DND-41 (cell line): Measurements from ENCODE around the gene SERPINE2.

Experiments
- ATAC-seq: fragments of 200-7000 bp; cut with Tn5 transposase; 3 replicates; pipeline ENCODE4 v1.9.1; 2021; ENCODE audit warnings: low read depth; ENCODE audit not compliant: insufficient read depth
- DNase-seq: peaks from one replicate; pipeline ENCODE4 v3.0.0-alpha.2; 2020
- H2AFZ ChIP-seq: 2 replicates; pipeline ENCODE4 v1.6.0; 2012; ENCODE audit warnings: low read depth, low read length
- H3K27ac ChIP-seq: 2 replicates; pipeline ENCODE4 v1.5.1; 2012; ENCODE audit warnings: low read length, inconsistent platforms
- H3K27me3 ChIP-seq: fragments of 200-600 bp; sonication (generic); 2 replicates; pipeline ENCODE4 v1.6.0; 2012; ENCODE audit warnings: low read length, mild to moderate bottlenecking, inconsistent platforms; ENCODE audit not compliant: insufficient read depth, poor library complexity
- H3K36me3 ChIP-seq: 2 replicates; pipeline ENCODE4 v1.5.1; 2012; ENCODE audit warnings: low read length, inconsistent platforms; ENCODE audit not compliant: insufficient read depth
- H3K4me1 ChIP-seq: 2 replicates; pipeline ENCODE4 v1.5.1; 2012; ENCODE audit warnings: mild to moderate bottlenecking, low read length; ENCODE audit not compliant: insufficient read depth
- H3K4me2 ChIP-seq: 2 replicates; pipeline ENCODE4 v1.6.0; 2012; ENCODE audit warnings: mild to moderate bottlenecking, moderate library complexity, low read length, inconsistent platforms; ENCODE audit not compliant: insufficient read depth
- H3K4me3 ChIP-seq, 2 experiments: fragments of 200-600 bp in 1 of 2; shearing (Covaris generic) in 1 of 2; 2 replicates each; pipeline ENCODE4 v1.5.1; 2012 to 2016; ENCODE audit warnings: inconsistent platforms in 2 of 2, low read length in 2 of 2, mild to moderate bottlenecking in 2 of 2, low read depth in 1 of 2, moderate library complexity in 1 of 2
- H3K79me2 ChIP-seq: 2 replicates; pipeline ENCODE4 v1.6.0; 2012; ENCODE audit warnings: low read length, inconsistent platforms; ENCODE audit not compliant: insufficient read depth
- H3K9ac ChIP-seq: 2 replicates; pipeline ENCODE4 v1.6.0; 2012; ENCODE audit warnings: low read depth, mild to moderate bottlenecking, inconsistent platforms, low read length, moderate library complexity
- H3K9me3 ChIP-seq: 2 replicates; pipeline ENCODE4 v1.5.1; 2012; ENCODE audit warnings: low read length, moderate library complexity, mild to moderate bottlenecking, inconsistent platforms; ENCODE audit not compliant: insufficient read depth, severe bottlenecking
- H4K20me1 ChIP-seq: 2 replicates; pipeline ENCODE4 v1.6.0; 2012; ENCODE audit warnings: low read length; ENCODE audit not compliant: insufficient read depth
- EZH2 ChIP-seq: IDR thresholded peaks from 3 replicates; pipeline ENCODE4 v1.6.1; 2012; ENCODE audit warnings: borderline replicate concordance, low read depth, mild to moderate bottlenecking, moderate library complexity, low read length, inconsistent platforms; ENCODE audit not compliant: severe bottlenecking
- TF ChIP-seq, protein P1 (sequence below): IDR thresholded peaks from 2 replicates; pipeline ENCODE4 v1.5.1; 2012; ENCODE audit warnings: borderline replicate concordance, low read length, moderate library complexity, mild to moderate bottlenecking; ENCODE audit not compliant: poor library complexity, severe bottlenecking; ENCODE audit errors: extremely low read depth

The SERPINE2 gene

GRCh38 chr2:223981241-223981640 is 57.8 kb downstream of the SERPINE2 start:
- H3K27ac ChIP-seq = no peak overlapping the region
- ATAC-seq = no peak
- no peaks in the 10 kb centered on the region for H3K36me3 ChIP-seq

GRCh38 chr2:223980803-223981202 is 58.3 kb downstream of the SERPINE2 start:
- no peaks in the 10 kb centered on the region for H3K36me3 ChIP-seq
- no peaks in the 10 kb centered on the region for H4K20me1 ChIP-seq
- H3K27ac ChIP-seq = no peak overlapping the region
- ATAC-seq (no peak), DNase-seq (no peak)
- H3K4me3 ChIP-seq = no peak overlapping the region
- no peaks in the 10 kb centered on the region for H3K4me1 ChIP-seq
- TF ChIP-seq, protein P1, sequence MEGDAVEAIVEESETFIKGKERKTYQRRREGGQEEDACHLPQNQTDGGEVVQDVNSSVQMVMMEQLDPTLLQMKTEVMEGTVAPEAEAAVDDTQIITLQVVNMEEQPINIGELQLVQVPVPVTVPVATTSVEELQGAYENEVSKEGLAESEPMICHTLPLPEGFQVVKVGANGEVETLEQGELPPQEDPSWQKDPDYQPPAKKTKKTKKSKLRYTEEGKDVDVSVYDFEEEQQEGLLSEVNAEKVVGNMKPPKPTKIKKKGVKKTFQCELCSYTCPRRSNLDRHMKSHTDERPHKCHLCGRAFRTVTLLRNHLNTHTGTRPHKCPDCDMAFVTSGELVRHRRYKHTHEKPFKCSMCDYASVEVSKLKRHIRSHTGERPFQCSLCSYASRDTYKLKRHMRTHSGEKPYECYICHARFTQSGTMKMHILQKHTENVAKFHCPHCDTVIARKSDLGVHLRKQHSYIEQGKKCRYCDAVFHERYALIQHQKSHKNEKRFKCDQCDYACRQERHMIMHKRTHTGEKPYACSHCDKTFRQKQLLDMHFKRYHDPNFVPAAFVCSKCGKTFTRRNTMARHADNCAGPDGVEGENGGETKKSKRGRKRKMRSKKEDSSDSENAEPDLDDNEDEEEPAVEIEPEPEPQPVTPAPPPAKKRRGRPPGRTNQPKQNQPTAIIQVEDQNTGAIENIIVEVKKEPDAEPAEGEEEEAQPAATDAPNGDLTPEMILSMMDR = no peak
- TF ChIP-seq EZH2 = no peak
- no peak overlapping the region for H3K4me2 ChIP-seq
- no peaks in the 10 kb centered on the region for H3K27me3 ChIP-seq
- H3K9me3 ChIP-seq = no peaks in the 10 kb centered on the region
- H3K79me2 ChIP-seq = no peaks in the 10 kb centered on the region
- H2AFZ ChIP-seq = no peak overlapping the region
- no peak overlapping the region for H3K9ac ChIP-seq

More at GRCh38 chr2:223981241-223981640, 57.8 kb downstream of the SERPINE2 start:
- H3K4me3 ChIP-seq = no peak overlapping the region
- no peaks in the 10 kb centered on the region for H3K4me1 ChIP-seq
- H3K79me2 ChIP-seq = no peaks in the 10 kb centered on the region
- no peak for TF ChIP-seq EZH2
- TF ChIP-seq, protein P1 = no peak
- H3K9me3 ChIP-seq = no peaks in the 10 kb centered on the region
- no peak overlapping the region for H3K4me2 ChIP-seq
- no peaks in the 10 kb centered on the region for H4K20me1 ChIP-seq
- no peak for DNase-seq
- H3K9ac ChIP-seq = no peak overlapping the region
- H2AFZ ChIP-seq = no peak overlapping the region
- H3K27me3 ChIP-seq = no peaks in the 10 kb centered on the region

DNA sequence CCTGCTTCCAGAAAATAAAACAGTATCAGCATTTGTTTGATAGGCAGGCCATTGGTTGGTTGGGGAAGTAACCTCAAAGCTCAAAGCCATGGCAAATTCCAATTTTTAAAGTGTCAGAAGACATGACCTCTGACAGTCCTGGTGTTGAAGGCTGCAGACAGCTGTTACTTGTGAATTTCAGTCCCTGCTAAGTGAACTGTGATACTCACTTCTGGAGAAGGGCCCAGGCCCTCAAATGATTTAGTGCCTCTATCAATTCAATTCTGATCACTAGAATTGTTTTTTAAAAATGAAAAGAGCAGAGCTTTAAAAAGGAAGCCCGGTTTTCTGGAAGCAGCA is 58.7 kb downstream of the SERPINE2 start:
- H3K27ac ChIP-seq = no peak overlapping the region
- no peaks in the 10 kb centered on the region for H4K20me1 ChIP-seq
- no peaks in the 10 kb centered on the region for H3K36me3 ChIP-seq
- no peaks in the 10 kb centered on the region for H3K79me2 ChIP-seq
- DNase-seq = no peak
- H3K27me3 ChIP-seq = no peaks in the 10 kb centered on the region
- no peaks in the 10 kb centered on the region for H3K9me3 ChIP-seq
- H2AFZ ChIP-seq = no peak overlapping the region
- H3K4me3 ChIP-seq = no peak overlapping the region
- no peak for ATAC-seq
- TF ChIP-seq EZH2 = no peak
- TF ChIP-seq, protein P1 = no peak
- no peak overlapping the region for H3K9ac ChIP-seq
- H3K4me1 ChIP-seq = no peaks in the 10 kb centered on the region
- no peak overlapping the region for H3K4me2 ChIP-seq

DNA sequence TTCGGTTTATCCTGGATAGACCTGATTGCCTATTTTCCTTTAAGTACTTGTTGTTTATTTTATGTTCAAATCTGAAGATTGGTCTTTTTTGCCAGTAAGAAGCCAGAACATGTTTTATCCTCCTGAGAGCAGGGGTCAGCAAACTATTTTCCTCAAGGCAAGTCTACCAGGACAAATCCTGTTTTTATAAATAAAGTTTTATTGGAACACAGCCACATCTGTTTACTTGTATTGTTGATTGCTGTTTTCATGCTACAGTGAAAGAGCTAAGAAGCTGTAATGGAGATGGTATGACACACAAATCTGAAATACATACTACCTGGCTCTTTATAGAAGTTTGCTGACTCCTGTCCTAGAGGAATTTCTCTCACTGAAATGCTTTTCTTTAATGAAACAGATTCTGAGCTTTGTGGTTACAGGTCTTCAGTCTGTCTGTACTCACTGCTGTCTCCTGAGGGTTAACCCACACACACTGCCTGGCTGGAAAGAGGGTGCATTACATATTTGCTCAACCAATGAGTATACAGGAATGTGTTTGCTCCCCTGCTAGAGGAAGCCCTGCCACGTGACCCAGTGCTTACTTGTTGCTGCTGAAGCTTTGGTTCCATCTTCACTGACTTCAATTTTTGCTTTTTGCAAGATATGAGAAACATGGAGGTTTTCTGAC is 59.2 kb downstream of the SERPINE2 start:
- Histone ChIP-seq H3K4me2 (no peak overlapping the region), H2AFZ (no peak overlapping the region), H3K79me2 (no peaks in the 10 kb centered on the region), H3K9ac (no peak overlapping the region), H3K27me3 (no peaks in the 10 kb centered on the region), H3K4me3 (no peak overlapping the region), H3K4me1 (no peaks in the 10 kb centered on the region), H3K27ac (no peak overlapping the region), H3K36me3 (no peaks in the 10 kb centered on the region), H3K9me3 (no peaks in the 10 kb centered on the region), H4K20me1 (no peaks in the 10 kb centered on the region)
- TF ChIP-seq, protein P1 = no peak
- no peak for TF ChIP-seq EZH2
- peak; percentile 17 for DNase-seq
- ATAC-seq = peak; percentile 78
